GM20000 (cell line): ENCODE data around the gene TREM1.

ENCODE experiments used
- DNase-seq: peaks from one replicate; pipeline ENCODE4 v3.0.0; 2012; ENCODE audit warnings: low spot score
- TF ChIP-seq, protein P1 (sequence below): IDR thresholded peaks from 2 replicates; pipeline ENCODE4 v1.5.1; 2012; ENCODE audit warnings: mild to moderate bottlenecking, control low read depth; ENCODE audit errors: extremely low read depth, missing control alignments

The TREM1 gene

DNA sequence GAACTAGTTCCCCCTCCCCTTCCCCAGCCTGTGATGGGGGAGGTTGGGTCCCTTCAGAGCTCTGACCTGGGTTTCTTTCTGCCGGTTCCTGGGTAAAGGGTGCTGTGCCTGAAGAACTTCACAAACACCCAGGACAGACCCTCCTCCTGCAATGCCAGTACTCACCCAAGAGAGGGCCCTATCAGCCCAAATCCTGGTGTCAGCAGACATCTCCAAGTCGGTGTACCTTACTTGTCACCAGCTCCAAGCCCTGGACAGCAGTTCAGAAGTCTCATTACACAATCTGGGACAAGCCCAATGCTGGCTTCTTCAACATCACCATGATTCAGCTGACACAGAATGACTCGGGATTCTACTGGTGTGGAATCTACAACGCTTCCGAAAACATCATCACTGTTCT, 57.9 kb downstream of the TREM1 start:
- no peak for DNase-seq
- TF ChIP-seq, protein P1, sequence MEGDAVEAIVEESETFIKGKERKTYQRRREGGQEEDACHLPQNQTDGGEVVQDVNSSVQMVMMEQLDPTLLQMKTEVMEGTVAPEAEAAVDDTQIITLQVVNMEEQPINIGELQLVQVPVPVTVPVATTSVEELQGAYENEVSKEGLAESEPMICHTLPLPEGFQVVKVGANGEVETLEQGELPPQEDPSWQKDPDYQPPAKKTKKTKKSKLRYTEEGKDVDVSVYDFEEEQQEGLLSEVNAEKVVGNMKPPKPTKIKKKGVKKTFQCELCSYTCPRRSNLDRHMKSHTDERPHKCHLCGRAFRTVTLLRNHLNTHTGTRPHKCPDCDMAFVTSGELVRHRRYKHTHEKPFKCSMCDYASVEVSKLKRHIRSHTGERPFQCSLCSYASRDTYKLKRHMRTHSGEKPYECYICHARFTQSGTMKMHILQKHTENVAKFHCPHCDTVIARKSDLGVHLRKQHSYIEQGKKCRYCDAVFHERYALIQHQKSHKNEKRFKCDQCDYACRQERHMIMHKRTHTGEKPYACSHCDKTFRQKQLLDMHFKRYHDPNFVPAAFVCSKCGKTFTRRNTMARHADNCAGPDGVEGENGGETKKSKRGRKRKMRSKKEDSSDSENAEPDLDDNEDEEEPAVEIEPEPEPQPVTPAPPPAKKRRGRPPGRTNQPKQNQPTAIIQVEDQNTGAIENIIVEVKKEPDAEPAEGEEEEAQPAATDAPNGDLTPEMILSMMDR: no peak

DNA sequence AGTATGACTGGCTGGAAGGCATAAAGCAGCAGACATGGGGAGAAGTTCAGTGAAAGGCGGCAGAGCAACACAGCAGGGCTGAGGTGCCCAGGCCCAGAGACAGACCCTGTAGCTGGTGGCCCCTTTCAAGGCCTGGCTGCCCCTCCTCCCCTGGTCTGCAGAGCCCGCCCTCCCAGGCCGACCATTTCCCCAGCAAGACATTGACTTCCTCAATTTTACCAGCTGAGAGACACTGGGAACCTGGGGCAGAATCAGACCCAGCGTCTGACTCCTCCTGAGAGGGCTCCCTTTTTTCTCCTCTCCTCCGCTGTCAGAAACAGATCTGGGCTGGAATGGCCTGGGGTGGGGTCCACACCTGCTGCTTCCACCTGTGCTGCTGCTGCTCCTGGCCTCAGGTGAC, 58.4 kb downstream of the TREM1 start, which contains the start of gene TREML4:
Gene TREML4 (plus strand): TSS at position 254 of the 400 bp plus-strand sequence. CDS start 79 bp downstream, at position 333.
- TF ChIP-seq, protein P1: no peak
- DNase-seq: no peak

DNA sequence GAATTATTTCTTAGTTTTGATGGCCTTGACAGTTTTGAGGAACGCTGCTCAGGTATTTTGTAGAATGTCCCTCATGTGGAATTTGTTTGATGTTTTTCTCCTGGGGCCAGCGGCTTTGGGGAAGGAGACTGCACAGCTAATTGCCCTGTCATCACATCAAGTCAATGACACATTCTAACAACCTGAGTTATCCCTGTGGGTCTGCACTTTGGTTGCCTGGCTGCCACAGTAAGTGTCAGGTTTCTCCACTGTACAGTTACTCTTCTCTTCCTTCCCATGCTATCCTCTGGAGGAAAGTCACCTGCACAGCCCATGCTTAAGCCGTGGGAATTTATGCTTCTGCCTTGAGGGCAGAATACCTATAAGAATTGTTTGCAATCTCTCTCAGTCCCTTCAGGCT, 59.7 kb downstream of the TREM1 start:
- DNase-seq: no peak
- TF ChIP-seq, protein P1: no peak

DNA sequence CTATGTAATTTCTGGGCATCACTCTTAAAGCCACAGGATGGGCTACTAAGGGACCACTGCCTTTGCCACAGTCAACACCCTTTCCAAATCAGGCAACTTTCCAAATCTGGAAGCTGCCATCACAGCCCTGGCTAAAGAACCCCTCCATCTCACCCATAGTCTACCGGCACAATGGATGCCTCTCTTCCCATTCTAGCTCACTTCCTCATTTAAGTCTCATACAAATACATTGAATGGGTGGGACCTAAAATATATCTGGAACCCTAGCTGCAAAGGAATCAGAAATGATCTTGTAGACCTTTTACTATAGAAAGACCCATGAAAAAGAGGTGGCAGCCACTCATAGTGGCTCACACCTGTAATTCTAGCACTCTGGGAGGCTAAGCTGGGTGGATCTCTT, 61.7 kb downstream of the TREM1 start:
- DNase-seq: no peak
- TF ChIP-seq, protein P1: no peak
